OCI-LY7 (cell line): ENCODE data around the gene INPP5A.

ENCODE experiments used
- EZH2phosphoT487 ChIP-seq: fragments of 200-600 bp; sonication (generic); IDR thresholded peaks from 2 replicates; pipeline ENCODE4 v1.6.1; 2018; ENCODE audit warnings: low read depth, borderline replicate concordance, mild to moderate bottlenecking, mixed run types, antibody characterized with exemption, low read length, moderate library complexity, mixed read lengths
- TF ChIP-seq, protein P1 (sequence below): fragments of 200-600 bp; sonication (generic); conservative IDR thresholded peaks from 2 replicates; pipeline ENCODE4 v1.5.1; 2014; ENCODE audit warnings: mild to moderate bottlenecking, antibody characterized with exemption, low read length, moderate library complexity, mixed read lengths

DNA sequence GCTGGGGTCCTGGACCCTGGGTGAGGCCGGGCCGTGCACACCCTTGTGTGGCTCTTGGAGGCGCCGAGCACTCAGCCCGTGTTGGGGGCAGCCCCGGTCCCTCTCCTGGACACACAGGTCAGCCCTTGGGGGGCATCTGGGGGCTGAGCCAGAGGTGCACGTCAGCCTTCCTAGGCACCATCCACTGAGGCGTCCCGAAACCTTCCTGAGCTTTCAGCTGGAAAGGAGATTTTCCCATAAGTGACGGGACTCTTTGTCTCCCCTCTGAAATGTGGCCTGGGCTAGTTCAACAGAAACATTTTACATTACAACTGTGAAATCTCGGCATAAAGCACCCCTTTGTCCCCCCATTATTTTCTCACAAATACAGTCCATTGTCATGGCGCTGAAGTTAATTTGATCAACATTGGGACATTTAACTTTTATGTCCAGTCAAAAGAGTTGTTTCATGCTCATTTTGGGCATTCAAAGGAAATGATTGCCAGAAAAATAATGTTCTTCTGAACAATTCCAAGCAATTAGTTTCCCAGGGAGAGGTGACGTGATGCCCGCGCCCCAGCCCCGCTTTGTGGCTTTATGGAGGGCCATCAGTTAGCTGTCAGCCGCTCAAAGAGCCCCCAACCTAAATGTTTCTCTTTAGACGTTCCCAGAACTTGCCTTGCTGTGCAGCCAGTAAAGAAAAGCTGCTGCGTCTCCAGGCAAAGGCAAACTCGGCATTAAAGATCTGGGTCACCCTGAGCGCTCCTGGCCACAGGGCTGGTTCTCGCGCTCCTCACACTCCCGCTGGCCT is 177.6 kb downstream of the INPP5A start:
- TF ChIP-seq, protein P1, sequence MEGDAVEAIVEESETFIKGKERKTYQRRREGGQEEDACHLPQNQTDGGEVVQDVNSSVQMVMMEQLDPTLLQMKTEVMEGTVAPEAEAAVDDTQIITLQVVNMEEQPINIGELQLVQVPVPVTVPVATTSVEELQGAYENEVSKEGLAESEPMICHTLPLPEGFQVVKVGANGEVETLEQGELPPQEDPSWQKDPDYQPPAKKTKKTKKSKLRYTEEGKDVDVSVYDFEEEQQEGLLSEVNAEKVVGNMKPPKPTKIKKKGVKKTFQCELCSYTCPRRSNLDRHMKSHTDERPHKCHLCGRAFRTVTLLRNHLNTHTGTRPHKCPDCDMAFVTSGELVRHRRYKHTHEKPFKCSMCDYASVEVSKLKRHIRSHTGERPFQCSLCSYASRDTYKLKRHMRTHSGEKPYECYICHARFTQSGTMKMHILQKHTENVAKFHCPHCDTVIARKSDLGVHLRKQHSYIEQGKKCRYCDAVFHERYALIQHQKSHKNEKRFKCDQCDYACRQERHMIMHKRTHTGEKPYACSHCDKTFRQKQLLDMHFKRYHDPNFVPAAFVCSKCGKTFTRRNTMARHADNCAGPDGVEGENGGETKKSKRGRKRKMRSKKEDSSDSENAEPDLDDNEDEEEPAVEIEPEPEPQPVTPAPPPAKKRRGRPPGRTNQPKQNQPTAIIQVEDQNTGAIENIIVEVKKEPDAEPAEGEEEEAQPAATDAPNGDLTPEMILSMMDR, result no peak
- TF ChIP-seq EZH2phosphoT487, result no peak
